Measurements from ENCODE around the gene ANG.

- TF ChIP-seq TARDBP (IDR thresholded peaks at IDR 0.05): no peak
- TF ChIP-seq SUZ12 (IDR thresholded peaks at IDR 0.05): no peak
- TF ChIP-seq ARNT (IDR thresholded peaks at IDR 0.05): no peak
- TF ChIP-seq SP1 (IDR thresholded peaks at IDR 0.05): no peak
- TF ChIP-seq ZNF384 (IDR thresholded peaks at IDR 0.05): no peak
These were observed 43.1 kb upstream of the ANG start for GRCh38 chr14:20645481-20645880.

All from HEK293T (cell line).